MM.1S (cell line): ENCODE results near the gene RAB8A.

ENCODE experiments used
- EZH2 ChIP-seq: fragments of 300-600 bp; sonication (generic); optimal IDR thresholded peaks from 2 replicates; pipeline ENCODE3; 2017; ENCODE audit warnings: low read depth, mild to moderate bottlenecking, antibody characterized with exemption, low read length, mixed read lengths
- TF ChIP-seq, protein P1 (sequence below): fragments of 300-600 bp; sonication (generic); IDR thresholded peaks from 2 replicates; pipeline ENCODE4 v1.5.1; 2016; ENCODE audit warnings: antibody characterized with exemption, low read length, mixed read lengths

- TF ChIP-seq EZH2, result no peak
- TF ChIP-seq, protein P1, sequence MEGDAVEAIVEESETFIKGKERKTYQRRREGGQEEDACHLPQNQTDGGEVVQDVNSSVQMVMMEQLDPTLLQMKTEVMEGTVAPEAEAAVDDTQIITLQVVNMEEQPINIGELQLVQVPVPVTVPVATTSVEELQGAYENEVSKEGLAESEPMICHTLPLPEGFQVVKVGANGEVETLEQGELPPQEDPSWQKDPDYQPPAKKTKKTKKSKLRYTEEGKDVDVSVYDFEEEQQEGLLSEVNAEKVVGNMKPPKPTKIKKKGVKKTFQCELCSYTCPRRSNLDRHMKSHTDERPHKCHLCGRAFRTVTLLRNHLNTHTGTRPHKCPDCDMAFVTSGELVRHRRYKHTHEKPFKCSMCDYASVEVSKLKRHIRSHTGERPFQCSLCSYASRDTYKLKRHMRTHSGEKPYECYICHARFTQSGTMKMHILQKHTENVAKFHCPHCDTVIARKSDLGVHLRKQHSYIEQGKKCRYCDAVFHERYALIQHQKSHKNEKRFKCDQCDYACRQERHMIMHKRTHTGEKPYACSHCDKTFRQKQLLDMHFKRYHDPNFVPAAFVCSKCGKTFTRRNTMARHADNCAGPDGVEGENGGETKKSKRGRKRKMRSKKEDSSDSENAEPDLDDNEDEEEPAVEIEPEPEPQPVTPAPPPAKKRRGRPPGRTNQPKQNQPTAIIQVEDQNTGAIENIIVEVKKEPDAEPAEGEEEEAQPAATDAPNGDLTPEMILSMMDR, result no peak
These were observed 37.0 kb upstream of the RAB8A start for GRCh38 chr19:16074488-16075365.
